HG03520 (cell line): Measurements from ENCODE around the gene PDE2A.

ENCODE experiments used
- ATAC-seq: cut with Tn5 transposase; IDR thresholded peaks from one replicate; pipeline ENCODE4 v1.9.1; 2021; ENCODE audit warnings: mild to moderate bottlenecking, moderate library complexity; ENCODE audit not compliant: unreplicated experiment

PDE2A gene

DNA sequence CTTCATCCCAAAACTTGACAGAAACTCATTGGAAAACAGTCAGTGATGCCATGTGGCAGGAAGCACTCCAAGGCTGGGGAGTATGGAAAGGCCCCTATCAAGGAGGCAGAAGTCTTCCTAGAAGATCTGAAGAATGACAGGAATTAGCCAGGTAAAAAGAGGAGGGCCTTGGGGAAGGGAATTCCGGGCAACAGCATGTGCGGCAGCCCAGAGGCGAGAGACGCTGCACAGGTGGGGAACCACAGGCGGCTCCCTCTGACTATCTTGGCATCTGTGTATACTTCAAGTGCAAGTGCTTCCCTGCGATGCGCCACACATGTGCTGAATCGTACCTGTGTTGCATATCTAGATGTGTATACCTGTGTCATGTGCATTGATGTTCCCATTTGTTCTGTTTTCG lies 12.7 kb downstream of the PDE2A start:
- no peak for ATAC-seq

DNA sequence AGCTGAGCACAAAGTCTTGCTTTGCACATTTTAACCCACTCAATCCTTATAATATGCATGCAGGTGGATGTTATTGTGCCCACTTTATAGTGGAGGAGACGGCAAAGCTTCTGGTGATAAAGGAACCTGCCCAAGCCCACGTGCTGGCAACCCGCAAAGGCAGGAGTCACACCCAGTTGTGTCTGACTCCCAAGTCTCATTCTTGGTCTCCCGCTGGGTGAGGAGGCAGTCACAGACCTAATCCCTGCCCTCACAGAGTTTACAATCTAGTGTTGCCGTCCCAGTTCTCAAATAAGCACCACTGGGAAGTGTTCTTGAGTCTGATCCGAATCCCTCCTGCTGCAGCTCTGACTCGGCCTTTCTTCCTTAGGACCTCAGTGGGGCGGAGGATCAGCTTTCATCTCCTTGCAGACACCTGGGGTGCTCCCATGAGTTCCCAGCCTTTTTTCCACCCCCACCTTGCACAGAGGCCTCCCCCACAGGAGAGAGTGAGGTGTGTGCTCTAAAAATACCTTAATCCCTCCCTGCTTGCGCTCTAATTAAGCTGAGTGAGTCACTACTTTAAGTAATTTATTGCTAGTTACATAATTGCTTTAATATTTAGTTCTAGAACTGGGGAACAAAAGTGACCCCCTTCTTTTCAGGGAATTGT lies 15.1 kb downstream of the PDE2A start:
- ATAC-seq, result no peak

DNA sequence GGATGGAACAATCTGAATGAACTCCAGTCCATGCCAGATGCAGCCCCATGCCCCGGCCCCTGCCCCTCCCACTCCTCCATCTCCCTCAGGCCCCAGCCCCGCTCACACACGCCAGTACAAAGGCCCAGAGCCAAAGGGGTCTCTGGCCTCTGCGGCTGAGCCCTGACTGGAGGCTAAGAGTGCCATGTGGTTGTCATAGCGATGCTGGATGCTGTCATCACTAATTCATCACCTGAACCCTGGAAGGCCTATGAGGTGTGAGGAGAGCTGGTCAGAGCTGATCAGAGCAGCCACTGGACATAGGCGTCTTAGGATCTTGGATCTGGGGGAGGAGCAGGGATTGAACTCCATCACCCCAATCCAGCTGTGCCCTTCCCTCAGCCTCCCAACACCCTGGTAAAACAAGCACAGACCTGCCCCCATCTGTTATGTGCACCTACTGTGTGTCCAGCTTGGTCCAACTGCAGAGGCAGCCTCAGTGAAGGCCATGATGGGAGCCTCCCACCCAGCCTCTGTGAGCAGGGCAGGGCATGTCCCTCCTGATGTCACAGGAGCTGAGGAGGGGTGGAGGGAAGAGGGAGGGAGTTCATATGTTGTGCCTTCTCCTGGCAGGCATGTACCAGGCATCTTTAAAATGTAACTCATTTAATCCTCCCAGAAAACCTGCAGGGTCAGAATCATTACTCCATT lies 16.7 kb downstream of the PDE2A start:
- no peak for ATAC-seq

DNA sequence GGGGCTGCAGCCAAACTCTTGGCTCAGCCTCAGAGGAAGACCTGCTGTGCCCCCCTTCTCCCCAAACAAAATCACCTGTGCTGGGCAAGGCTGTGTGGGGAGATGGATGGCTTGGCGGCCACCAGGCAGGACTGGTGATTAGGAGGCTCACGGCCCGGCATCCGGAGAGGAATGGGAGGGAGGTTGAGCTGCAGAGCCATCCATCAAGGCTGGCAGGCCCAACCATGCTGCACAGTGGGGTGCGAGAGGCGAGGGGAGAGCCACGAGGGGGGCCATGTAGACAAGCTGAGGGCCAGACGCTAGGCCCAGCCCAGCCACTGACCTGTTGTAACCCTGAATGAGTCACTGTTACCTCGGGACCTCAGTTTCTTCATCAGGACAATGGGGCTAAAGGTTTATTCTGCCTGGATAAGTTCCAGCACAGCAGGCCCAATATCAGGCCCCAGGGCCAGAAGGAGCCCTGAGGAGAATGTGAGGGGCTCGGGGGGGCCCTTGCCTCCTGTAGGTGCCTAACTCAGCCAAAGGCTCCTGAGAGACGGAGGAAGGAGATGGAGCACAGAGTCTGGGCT lies 18.2 kb downstream of the PDE2A start:
- ATAC-seq, result no peak

DNA sequence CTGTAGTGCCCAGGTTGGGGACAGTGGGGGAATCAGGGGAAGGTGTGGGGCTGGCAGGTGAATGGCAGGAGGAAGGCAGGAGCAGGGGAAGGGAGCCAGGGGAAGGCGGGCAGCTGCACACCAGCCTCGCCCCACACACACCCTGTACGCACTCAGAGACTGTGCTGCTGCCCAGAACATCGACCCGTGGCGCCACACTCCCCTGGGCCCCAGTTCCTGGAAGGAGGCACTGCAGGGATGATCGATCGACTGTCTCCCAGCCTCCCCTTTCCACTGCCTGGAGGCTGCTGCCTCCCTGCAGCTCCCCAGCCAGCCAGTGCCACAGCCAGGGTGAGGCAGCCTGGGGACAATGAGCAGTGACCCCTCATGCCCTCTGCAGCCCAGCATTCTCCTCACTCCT lies 19.2 kb downstream of the PDE2A start:
- no peak for ATAC-seq

DNA sequence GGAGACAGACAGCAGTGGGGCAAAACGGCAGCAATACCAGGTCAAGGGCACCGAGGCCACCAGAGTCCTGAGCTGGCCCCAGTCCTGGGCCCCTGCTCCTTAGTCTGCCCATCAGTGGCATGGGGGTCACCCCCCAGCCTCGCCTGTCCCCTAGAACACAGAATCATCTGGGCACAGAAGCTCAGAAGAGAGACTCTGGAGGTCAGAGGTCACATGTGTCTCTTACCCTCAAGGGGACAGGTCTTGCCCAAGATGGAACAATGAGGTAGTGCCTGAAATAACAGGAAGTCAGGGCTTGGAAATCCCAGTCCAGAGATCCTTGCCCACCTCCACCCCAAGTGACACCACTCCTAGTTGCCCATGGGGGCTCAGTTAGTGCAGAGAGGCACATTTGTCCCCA lies 20.6 kb downstream of the PDE2A start:
- no peak for ATAC-seq

DNA sequence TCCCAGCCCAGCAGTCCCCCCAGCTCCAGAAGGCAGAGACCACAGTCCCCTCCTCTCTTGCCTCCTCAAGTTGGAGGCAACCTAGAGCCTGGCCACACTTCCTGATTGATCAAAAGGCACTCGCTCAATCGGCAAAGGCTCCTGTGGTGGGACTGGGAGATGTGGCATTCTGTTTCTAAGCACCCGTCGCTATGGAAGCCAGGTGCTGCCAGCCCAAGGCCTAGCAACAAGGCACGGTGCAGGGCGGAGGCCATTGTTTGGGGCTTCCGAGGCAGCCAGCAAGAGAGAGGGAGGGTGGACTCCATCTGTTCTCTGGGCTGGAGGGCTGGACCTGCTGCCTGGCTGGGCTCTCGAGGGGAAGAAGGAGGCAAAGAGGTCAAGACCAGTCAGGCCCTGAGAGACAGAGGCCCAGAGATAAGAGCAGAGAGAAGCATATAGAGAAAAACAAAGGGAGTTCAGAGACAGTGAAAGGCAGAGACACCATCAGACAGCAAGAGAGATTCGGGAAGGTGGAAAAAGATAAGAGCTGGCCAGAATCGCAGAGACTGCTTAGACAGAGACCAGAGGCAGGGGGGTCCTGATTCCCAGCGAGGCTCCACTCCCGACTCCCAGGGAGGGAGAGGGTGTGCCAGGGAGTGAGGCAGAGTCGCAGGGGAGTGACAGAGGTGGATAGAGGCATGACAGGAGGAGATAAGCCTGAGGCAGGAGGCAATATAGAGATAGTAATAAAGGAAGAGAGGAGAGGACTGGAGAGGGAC lies 21.2 kb downstream of the PDE2A start:
- ATAC-seq, result no peak

DNA sequence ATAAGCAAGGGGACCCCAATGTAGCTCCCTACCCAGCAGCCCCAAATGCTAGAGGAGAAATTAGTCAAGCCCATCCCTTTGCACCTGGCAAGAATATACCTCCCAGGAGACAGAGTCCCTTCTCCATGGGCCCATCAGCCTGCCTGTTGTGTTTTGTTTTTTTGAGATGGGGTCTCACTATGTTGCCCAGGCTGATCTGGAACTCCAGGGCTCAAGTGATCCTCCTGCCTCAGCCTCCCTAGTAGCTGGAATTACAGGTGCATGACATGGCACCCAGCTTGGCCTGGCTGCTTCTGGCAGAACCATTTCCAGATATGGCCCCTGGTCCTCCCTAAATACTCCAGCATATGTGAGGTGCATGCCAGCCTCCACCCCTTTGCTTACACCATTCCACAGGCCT lies 22.1 kb downstream of the PDE2A start:
- no peak for ATAC-seq

DNA sequence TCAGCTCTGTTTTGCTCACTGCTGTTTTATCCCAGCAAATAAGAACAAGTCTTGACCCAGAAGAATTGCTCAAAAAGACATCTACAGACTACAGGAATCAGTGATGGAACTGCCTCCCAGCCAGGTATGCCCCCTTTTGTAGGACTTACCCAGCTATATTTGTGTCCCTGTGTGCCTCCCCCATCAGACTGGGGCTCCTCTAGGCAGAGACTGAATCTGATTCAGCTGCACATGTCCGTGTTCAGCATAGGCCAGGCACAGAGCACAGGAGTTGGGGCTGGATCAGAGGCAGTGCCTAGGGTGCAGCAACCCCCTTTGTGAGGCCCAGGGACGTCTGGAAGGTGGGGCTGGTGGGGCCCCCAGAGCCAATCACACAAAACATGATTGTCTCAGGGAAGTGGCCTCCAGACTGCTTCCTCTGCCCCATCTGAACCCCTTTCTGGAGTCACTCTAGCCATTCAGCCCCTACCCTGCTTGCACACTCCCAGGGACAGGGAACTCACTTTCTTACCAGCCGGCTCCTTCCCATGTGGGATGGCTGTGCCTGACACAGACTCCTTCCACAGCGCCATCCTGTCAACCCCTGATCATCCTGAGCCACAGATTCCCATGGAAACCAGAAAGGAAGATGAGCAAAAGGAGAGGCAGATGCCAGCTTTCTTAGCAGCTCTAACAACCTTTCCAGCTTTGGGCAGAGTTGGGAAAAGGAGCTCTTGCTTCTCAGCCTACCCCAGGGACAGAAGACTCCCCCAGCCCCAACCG lies 24.8 kb downstream of the PDE2A start:
- ATAC-seq, result no peak

DNA sequence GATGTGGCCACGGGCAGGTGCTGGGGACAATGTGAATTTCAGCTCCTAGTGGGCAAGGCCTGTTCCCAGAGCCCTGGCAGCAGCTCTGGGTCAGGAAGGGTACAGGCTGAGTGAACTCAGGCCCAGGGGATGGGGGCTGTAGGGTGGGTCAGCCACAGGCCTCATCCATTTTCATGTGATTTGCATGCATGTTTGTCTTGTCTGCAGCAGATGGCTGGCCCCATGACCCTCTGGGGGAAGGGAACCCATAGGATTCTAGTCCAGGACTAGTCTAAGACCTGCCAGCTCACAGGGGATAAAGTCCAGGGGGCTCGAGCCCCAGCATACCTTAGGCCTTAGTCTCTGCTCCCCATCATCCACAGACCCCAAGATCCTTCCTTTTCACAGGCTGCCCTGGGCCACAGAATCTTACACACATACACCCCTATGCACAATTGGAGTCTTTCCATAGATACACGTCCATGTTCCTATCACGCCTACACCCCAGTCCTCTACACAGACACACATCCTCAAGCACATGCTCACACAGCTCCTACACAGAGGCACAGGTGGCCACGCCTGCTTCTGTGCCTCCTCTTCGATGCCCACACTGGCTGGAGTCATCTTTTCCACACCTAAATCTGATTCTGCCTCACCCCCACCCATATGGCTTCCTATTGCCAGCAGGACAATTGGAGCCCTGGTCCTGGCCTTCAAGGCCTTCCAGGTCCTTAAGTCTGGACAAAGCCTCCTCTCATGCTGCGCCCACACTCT lies 25.7 kb downstream of the PDE2A start:
- ATAC-seq, result no peak

DNA sequence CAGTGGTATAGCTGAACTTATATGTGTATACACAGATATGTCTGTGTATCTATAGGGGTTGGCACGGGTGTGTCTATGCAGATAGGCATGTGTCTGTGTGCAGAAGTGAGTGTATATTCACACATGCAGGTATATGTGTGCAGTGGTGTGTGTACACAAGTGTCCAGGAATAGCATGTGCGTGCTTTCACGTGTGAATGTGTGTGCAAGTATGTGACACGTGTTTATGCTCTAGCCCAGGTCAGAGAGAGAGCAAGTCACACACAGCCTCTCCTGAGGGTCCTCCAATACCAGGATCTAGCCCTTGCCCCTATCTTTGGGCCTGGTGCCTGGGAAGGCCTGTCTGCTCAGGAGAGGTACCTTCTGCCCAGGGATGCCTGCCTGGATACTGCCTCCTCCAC lies 26.3 kb downstream of the PDE2A start:
- no peak for ATAC-seq

DNA sequence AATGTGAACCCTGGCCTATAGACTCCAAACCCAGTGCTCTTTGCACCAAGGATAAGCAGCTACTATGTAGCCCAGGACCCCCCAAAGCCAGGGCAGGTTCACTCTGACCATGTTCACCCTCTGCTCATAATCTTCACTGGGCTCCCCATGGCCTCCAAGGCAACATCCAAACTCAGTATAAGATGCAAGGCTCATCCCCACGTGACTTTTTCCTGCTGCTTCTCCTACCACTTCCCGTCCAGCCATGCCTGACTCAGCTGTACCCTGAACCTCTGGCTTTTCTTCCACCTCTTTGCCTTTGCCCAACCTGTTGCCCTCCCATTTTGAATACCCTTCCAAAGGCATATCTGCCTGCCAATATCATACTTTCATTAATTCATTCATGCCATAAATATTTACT lies 27.8 kb downstream of the PDE2A start:
- no peak for ATAC-seq

DNA sequence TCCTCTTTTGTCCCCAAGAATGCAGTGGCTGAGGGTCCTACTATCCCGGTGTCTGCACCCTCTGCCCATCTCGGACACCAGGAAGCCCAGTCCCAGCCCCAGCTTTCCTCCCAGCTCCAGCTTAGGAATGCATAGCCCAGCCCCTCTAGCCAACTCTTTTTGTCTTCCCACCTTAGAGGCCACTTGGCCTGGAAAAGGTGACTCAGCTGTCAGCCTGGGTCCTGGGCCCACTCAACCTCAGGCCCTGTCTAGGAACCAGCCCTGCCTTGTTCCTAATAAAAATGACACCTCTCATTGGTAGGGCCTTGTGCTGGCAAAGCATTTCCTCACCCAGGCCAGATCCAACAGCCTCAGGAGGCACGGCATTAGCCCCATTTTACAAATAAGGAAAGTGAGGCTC lies 28.2 kb downstream of the PDE2A start:
- ATAC-seq, result no peak

DNA sequence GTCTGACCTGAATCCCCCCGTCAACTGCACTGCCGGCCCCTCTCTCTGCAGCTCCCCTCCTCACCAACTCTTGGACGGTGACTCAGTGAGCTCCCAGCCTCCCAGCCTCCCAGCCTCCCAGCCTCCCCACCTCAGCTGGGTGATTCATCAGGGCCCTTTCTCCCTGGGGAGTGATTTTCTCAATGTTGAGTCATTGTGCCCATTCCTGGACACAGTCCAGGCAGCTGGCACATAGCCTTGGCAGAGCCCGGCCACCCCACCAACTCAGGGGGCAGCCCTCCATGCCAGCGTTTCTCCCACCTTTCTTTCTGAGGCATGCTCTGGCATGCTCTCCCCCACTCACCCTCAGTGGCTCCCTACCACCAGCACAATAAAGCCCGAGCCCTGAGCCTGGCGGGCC lies 30.7 kb downstream of the PDE2A start:
- no peak for ATAC-seq

DNA sequence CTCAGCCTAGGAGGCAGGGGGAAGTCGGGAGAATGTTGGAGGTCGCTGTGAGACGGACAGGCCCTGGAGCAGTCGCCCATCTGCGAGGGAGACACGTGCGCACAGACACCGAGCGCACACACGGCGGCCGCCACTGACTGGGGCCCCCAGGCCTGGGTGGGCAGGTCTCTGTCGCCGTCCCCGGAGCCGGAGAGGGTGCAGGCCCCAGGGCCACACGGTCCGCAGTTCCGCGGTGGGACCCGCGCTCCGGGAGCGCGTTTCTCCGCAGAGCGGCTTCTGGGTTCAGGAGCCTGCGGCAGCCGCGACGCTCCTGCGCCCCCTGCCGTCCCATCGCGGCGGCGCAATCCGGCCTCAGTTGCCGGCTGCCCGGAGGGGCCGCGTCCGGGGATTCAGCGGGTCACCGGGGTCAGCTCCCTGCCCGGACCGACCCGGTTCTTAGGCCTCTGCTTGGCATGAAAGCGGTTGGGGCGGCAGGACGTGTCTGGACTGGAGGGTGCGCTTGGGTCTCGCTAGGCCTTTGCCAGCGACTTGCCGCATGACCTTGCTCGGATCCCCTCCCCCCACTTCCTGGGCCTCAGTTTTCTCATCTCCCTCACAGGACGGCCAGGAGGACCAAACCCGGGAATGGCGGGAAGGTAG lies 31.2 kb downstream of the PDE2A start:
- no peak for ATAC-seq

DNA sequence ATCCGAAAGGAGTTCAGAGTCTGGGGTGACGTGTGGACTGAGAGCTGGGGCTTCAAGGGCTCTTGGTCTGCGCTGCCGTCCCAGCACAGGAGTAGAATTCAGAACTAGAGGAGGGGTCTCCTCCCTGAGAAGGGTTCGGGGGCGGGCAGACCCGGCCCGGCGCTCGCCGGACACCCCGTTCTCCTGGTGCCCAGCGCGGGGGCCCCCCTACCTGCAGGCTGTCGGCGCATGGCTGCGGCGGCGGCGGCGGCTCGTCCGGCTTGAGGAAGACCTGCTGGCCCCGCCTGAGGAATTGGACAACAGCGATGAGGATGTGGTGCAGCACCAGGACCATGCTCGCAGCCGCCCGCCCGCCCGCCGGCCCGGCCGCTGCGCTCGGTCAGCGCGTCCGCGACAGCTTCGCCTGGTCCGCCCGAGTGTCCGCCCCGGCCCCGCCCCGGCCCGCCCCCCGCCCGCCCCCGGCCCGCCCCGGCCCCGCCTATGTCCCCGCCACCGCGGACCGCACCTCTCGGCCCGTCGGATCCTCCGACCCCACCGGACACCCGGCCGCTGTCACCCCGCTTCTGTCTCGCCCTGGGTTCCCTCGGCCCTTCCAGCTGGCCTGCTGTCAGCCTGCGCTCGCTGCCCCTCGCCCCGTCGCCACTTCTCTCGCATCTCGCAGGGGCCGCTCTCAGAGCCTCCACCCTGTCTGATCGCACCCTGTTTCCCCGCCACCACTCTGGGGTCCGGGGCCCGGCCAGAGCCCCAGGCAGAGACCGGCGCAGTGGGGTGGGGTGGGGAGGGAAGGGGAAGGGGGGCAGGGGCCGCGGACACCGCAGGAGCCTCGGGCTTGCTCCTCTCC lies 32.0 kb downstream of the PDE2A start:
- ATAC-seq, result no peak

DNA sequence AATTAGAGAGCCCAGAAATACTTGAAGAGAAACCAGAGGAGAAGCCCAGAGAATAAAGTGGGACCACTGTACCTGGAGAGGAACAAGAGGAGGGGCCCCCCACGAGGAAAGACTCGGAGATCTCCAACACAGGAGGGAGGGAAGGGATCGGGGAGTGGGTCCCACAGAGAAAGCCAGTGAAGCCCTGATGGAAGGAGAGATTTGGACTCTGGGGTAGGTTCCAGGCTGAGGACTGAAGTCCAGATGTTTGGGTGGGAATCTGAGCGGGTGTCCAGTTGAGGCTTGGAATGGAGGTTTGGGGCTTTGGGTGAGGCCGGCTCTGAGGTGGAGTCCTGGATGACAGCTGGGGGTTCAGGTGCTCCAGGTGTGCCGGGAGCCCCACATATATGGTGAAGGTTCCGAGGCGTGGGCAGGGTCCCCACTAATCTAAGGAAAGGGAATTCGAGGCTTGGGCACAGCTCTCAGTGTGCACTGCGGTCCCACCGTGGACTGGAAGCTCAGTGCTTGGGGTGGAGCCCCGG lies 32.6 kb downstream of the PDE2A start:
- ATAC-seq, result no peak

DNA sequence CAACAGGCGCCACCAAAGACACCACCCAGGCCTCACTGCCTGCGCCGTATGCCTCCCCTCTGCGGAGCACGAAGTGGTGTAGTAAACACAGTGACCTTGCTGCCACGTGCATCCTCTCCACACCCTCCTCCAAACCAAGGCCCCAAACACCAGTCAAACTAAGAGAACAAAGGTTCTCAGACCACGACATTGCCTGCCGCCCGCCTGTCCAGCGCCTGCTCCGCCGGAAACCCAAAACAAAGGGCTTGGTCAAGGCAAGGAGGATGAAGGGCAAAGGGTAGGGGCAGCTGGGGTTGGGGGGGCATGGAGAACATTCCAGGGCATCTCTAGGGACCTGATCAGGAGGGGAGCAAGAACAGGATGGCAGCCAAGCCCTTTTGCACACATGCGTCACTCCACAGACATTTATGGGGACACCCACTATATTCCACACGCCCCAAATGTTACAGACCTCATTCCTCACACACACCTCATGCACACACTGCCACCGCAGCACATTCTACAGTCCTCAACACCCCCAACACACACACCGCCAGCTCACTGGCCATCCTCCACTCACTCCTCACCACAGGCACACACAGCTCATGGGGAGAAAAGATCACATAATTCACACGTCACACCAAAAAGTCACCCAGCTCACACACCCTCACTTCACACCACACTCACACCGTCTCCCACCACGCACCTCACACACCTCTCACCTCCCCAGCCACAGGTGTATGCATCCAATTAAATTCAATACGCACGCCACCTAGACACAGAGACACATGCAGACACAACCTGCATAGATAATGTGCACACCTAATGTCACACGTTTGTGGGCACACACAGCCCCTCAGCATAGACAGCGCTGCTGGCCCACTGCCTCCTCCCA lies 34.5 kb downstream of the PDE2A start:
- no peak for ATAC-seq
